Neural progenitor cell (in vitro differentiated cells): Measurements from ENCODE around the gene DYSF. TPM values are rescaled to one million over a fixed set of nuclear protein-coding genes. Genes with fewer than 3 reads are reported as not detected.

Experiments used
- DNase-seq: peaks from one replicate; pipeline ENCODE4 v3.0.0-alpha.2; 2016; ENCODE audit warnings: low spot score
- H2AFZ ChIP-seq: fragments of 200-600 bp; sonication (generic); replicated peaks from 2 replicates; pipeline ENCODE4 v1.6.1; 2016; ENCODE audit warnings: antibody characterized with exemption
- H3F3A ChIP-seq: fragments of 200-600 bp; sonication (generic); 2 replicates; pipeline ENCODE4 v1.6.1; 2016; ENCODE audit warnings: antibody characterized with exemption, low read depth
- H3K27ac ChIP-seq: fragments of 200-600 bp; sonication (generic); 2 replicates; pipeline ENCODE4 v1.5.1; 2016; ENCODE audit warnings: mild to moderate bottlenecking
- H3K27me3 ChIP-seq: fragments of 200-600 bp; sonication (generic); 2 replicates; pipeline ENCODE4 v1.6.1; 2016; ENCODE audit warnings: mild to moderate bottlenecking, moderate library complexity
- H3K36me3 ChIP-seq: fragments of 200-600 bp; sonication (generic); 2 replicates; pipeline ENCODE4 v1.5.1; 2016
- H3K4me1 ChIP-seq: fragments of 200-600 bp; sonication (generic); 2 replicates; pipeline ENCODE4 v1.6.1; 2016; ENCODE audit warnings: mixed run types
- H3K4me2 ChIP-seq: fragments of 200-600 bp; sonication (generic); 2 replicates; pipeline ENCODE4 v1.6.1; 2016
- H3K4me3 ChIP-seq: fragments of 200-600 bp; sonication (generic); 2 replicates; pipeline ENCODE4 v1.5.1; 2016
- H3K79me2 ChIP-seq: fragments of 200-600 bp; sonication (generic); 2 replicates; pipeline ENCODE4 v1.6.1; 2016; ENCODE audit warnings: low read depth
- H3K9ac ChIP-seq: fragments of 200-600 bp; sonication (generic); 2 replicates; pipeline ENCODE4 v1.6.1; 2016
- H3K9me3 ChIP-seq: fragments of 200-600 bp; sonication (generic); 2 replicates; pipeline ENCODE4 v1.5.1; 2016; ENCODE audit warnings: low read depth
- H4K20me1 ChIP-seq: fragments of 200-600 bp; sonication (generic); 2 replicates; pipeline ENCODE4 v1.6.1; 2016; ENCODE audit warnings: low read depth
- H3K27ac Mint-ChIP-seq: 3 replicates; pipeline ENCODE4 v1.8.0; 2021; ENCODE audit warnings: mixed read lengths
- H3K27me3 Mint-ChIP-seq: 2 replicates; pipeline ENCODE4 v1.8.0; 2022; ENCODE audit warnings: low read depth, mild to moderate bottlenecking, inconsistent platforms, moderate library complexity, mixed read lengths; ENCODE audit not compliant: insufficient read depth
- H3K36me3 Mint-ChIP-seq: 3 replicates; pipeline ENCODE4 v1.8.0; 2021; ENCODE audit warnings: mixed read lengths
- H3K4me1 Mint-ChIP-seq: 3 replicates; pipeline ENCODE4 v1.8.0; 2021; ENCODE audit warnings: mixed read lengths
- H3K4me3 Mint-ChIP-seq: 3 replicates; pipeline ENCODE4 v1.8.0; 2021; ENCODE audit warnings: mild to moderate bottlenecking, moderate library complexity, mixed read lengths
- H3K9me3 Mint-ChIP-seq: 3 replicates; pipeline ENCODE4 v1.8.0; 2020; ENCODE audit warnings: mixed read lengths
- CTCF ChIP-seq: fragments of 200-600 bp; sonication (generic); IDR thresholded peaks from 2 replicates; pipeline ENCODE4 v1.5.1; 2017; ENCODE audit warnings: antibody characterized with exemption, mild to moderate bottlenecking
- EZH2 ChIP-seq: fragments of 200-600 bp; sonication (generic); IDR thresholded peaks from 2 replicates; pipeline ENCODE4 v1.6.1; 2017; ENCODE audit warnings: antibody characterized with exemption, mild to moderate bottlenecking, moderate library complexity
- EZH2phosphoT487 ChIP-seq: fragments of 200-600 bp; sonication (generic); IDR thresholded peaks from 2 replicates; pipeline ENCODE4 v1.6.1; 2017; ENCODE audit warnings: antibody characterized with exemption
- total RNA-seq: library from RNA; depleted of rRNA; stranded (reverse); fragments of >200 nt; gene quantifications from 2 replicates; pipeline ENCODE4 v1.2.3, GENCODE V29; 2015; ENCODE audit warnings: low replicate concordance

Gene DYSF
- total RNA-seq, 1 donor from 2014 or later: 0.39 TPM

- H3K27ac ChIP-seq: no peak overlapping the region
- no peaks in the 10 kb centered on the region for H3K27me3 ChIP-seq
- no peak for DNase-seq
- Mint-ChIP-seq H3K36me3 (no peaks in the 10 kb centered on the region), H3K27me3 (peaks cover 3% of the 10 kb centered on the region), H3K4me3 (no peak overlapping the region), H3K9me3 (peaks cover 6% of the 10 kb centered on the region), H3K27ac (no peak overlapping the region), H3K4me1 (peaks cover 16% of the 10 kb centered on the region)
- no peaks in the 10 kb centered on the region for H3K9me3 ChIP-seq
- H3K4me2 ChIP-seq: no peak overlapping the region
- H3K79me2 ChIP-seq: no peaks in the 10 kb centered on the region
- no peak overlapping the region for H3K4me3 ChIP-seq
- no peaks in the 10 kb centered on the region for H3K36me3 ChIP-seq
- no peak overlapping the region for H3K9ac ChIP-seq
- H2AFZ ChIP-seq: no peak overlapping the region
- no peaks in the 10 kb centered on the region for H4K20me1 ChIP-seq
- no peaks in the 10 kb centered on the region for H3F3A ChIP-seq
- peaks cover 11% of the 10 kb centered on the region for H3K4me1 ChIP-seq
- TF ChIP-seq EZH2: no peak
- no peak for TF ChIP-seq EZH2phosphoT487
- TF ChIP-seq CTCF: no peak
These were observed 268.9 kb downstream of the DYSF start for GRCh38 chr2:71722286-71722685.

GRCh38 chr2:71724793-71725192 lies 271.4 kb downstream of the DYSF start:
- Mint-ChIP-seq H3K27me3 (no peaks in the 10 kb centered on the region), H3K9me3 (peaks cover 6% of the 10 kb centered on the region), H3K36me3 (no peaks in the 10 kb centered on the region), H3K4me1 (peaks cover 16% of the 10 kb centered on the region), H3K4me3 (no peak overlapping the region), H3K27ac (no peak overlapping the region)
- Histone ChIP-seq H3K27me3 (no peaks in the 10 kb centered on the region), H3K4me1 (peaks cover 11% of the 10 kb centered on the region), H3F3A (no peaks in the 10 kb centered on the region), H3K79me2 (no peaks in the 10 kb centered on the region), H3K27ac (no peak overlapping the region), H3K4me3 (no peak overlapping the region), H2AFZ (no peak overlapping the region), H3K4me2 (no peak overlapping the region), H3K9me3 (no peaks in the 10 kb centered on the region), H3K9ac (no peak overlapping the region), H3K36me3 (no peaks in the 10 kb centered on the region), H4K20me1 (no peaks in the 10 kb centered on the region)
- no peak for TF ChIP-seq EZH2
- TF ChIP-seq CTCF: no peak
- no peak for TF ChIP-seq EZH2phosphoT487
- no peak for DNase-seq

- H3K36me3 ChIP-seq: no peaks in the 10 kb centered on the region
- H3K4me1 ChIP-seq: peaks cover 4% of the 10 kb centered on the region
- no peaks in the 10 kb centered on the region for H3K9me3 ChIP-seq
- Mint-ChIP-seq H3K27ac (no peak overlapping the region), H3K4me3 (no peak overlapping the region), H3K27me3 (no peaks in the 10 kb centered on the region), H3K9me3 (peaks cover 6% of the 10 kb centered on the region), H3K4me1 (peaks cover 7% of the 10 kb centered on the region), H3K36me3 (no peaks in the 10 kb centered on the region)
- TF ChIP-seq EZH2phosphoT487: no peak
- TF ChIP-seq CTCF: no peak
- no peak for TF ChIP-seq EZH2
- H3K4me2 ChIP-seq: no peak overlapping the region
- H3K4me3 ChIP-seq: no peak overlapping the region
- H3K9ac ChIP-seq: no peak overlapping the region
- DNase-seq: no peak
- H3K27ac ChIP-seq: no peak overlapping the region
- no peaks in the 10 kb centered on the region for H3K79me2 ChIP-seq
- no peaks in the 10 kb centered on the region for H3K27me3 ChIP-seq
- H3F3A ChIP-seq: no peaks in the 10 kb centered on the region
- H4K20me1 ChIP-seq: no peaks in the 10 kb centered on the region
- H2AFZ ChIP-seq: no peak overlapping the region
These were observed 272.5 kb downstream of the DYSF start for GRCh38 chr2:71725836-71726235.

GRCh38 chr2:71727562-71727961 lies 274.2 kb downstream of the DYSF start:
- Histone ChIP-seq H3K36me3 (no peaks in the 10 kb centered on the region), H3F3A (no peaks in the 10 kb centered on the region), H3K4me3 (no peak overlapping the region), H2AFZ (no peak overlapping the region), H3K27ac (no peak overlapping the region), H3K27me3 (no peaks in the 10 kb centered on the region), H3K9ac (no peak overlapping the region), H3K4me2 (no peak overlapping the region), H4K20me1 (no peaks in the 10 kb centered on the region), H3K79me2 (no peaks in the 10 kb centered on the region), H3K4me1 (no peaks in the 10 kb centered on the region), H3K9me3 (no peaks in the 10 kb centered on the region)
- Mint-ChIP-seq H3K4me1 (no peaks in the 10 kb centered on the region), H3K9me3 (peaks cover 2% of the 10 kb centered on the region), H3K27me3 (peaks cover 4% of the 10 kb centered on the region), H3K36me3 (no peaks in the 10 kb centered on the region), H3K4me3 (no peak overlapping the region), H3K27ac (no peak overlapping the region)
- TF ChIP-seq EZH2: no peak
- no peak for TF ChIP-seq CTCF
- no peak for TF ChIP-seq EZH2phosphoT487
- no peak for DNase-seq
